WTC11 (cell line): Measurements from ENCODE around the gene EEF1AKMT1. TPM values are rescaled to one million over a fixed set of nuclear protein-coding genes. Genes with fewer than 3 reads are reported as not detected.

Source experiments
- ATAC-seq: fragments of 200-7000 bp; cut with Tn5 transposase; 2 replicates; pipeline ENCODE4 v1.10.0; 2021; ENCODE audit warnings: mild to moderate bottlenecking, moderate library complexity
- CTCF ChIA-PET: fragments of 300-600 bp; sonication (Branson Sonifier 250); formaldehyde crosslinking; loops from one replicate; lab custom pipeline; 2021; ENCODE audit warnings: antibody characterized with exemption; lab: Charles Lee
- POLR2A ChIA-PET: fragments of 350-600 bp; sonication (Branson Sonifier 250); formaldehyde crosslinking; loops from one replicate; lab custom pipeline; 2021; ENCODE audit warnings: antibody characterized with exemption; lab: Charles Lee
- DNase-seq: peaks from one replicate; pipeline ENCODE4 v3.0.0; 2021; ENCODE audit warnings: low spot score
- H3K27ac Mint-ChIP-seq: 2 replicates; pipeline ENCODE4 v1.8.0; 2021; ENCODE audit warnings: mixed read lengths
- H3K27me3 Mint-ChIP-seq: 2 replicates; pipeline ENCODE4 v1.8.0; 2021; ENCODE audit warnings: low read depth, mild to moderate bottlenecking, moderate library complexity, mixed read lengths
- H3K36me3 Mint-ChIP-seq: 2 replicates; pipeline ENCODE4 v1.8.0; 2021; ENCODE audit warnings: mixed read lengths
- H3K4me1 Mint-ChIP-seq: 2 replicates; pipeline ENCODE4 v1.8.0; 2022; ENCODE audit warnings: mixed read lengths
- H3K4me3 Mint-ChIP-seq: 2 replicates; pipeline ENCODE4 v1.8.0; 2021; ENCODE audit warnings: mild to moderate bottlenecking, moderate library complexity, mixed read lengths
- H3K9me3 Mint-ChIP-seq: 2 replicates; pipeline ENCODE4 v1.8.0; 2021; ENCODE audit warnings: mixed read lengths
- AR ChIP-seq: fragments of 250-450 bp; sonication (Bioruptor Pico); IDR thresholded peaks from 2 replicates; pipeline ENCODE4 v1.9.0; 2021; ENCODE audit warnings: mild to moderate bottlenecking
- ATF1 ChIP-seq: sonication (generic); formaldehyde crosslinking; IDR thresholded peaks from 2 replicates; pipeline ENCODE4 v1.8.1; 2023; ENCODE audit warnings: mild to moderate bottlenecking, moderate library complexity, missing genetic modification reagents
- E2F1 ChIP-seq: sonication (generic); formaldehyde crosslinking; IDR thresholded peaks from 2 replicates; pipeline ENCODE4 v1.8.0; 2022; ENCODE audit warnings: mild to moderate bottlenecking, missing genetic modification reagents
- E2F5 ChIP-seq: sonication (generic); formaldehyde crosslinking; IDR thresholded peaks from 2 replicates; pipeline ENCODE4 v1.8.1; 2022; ENCODE audit warnings: mild to moderate bottlenecking, moderate library complexity, missing genetic modification reagents
- EMX1 ChIP-seq: fragments of 250-450 bp; sonication (Bioruptor Pico); IDR thresholded peaks from 2 replicates; pipeline ENCODE4 v1.8.0; 2021; ENCODE audit warnings: mild to moderate bottlenecking
- FOXP4 ChIP-seq: sonication (generic); formaldehyde crosslinking; IDR thresholded peaks from 2 replicates; pipeline ENCODE4 v1.8.0; 2022; ENCODE audit warnings: mild to moderate bottlenecking, missing genetic modification reagents
- NFATC4 ChIP-seq: fragments of 250-450 bp; sonication (Bioruptor Pico); IDR thresholded peaks from 2 replicates; pipeline ENCODE4 v1.9.0; 2021; ENCODE audit warnings: mild to moderate bottlenecking
- NR2C2 ChIP-seq: sonication (generic); formaldehyde crosslinking; IDR thresholded peaks from 2 replicates; pipeline ENCODE4 v1.8.0; 2022; ENCODE audit warnings: mild to moderate bottlenecking, missing genetic modification reagents
- PRDM15 ChIP-seq: sonication (generic); formaldehyde crosslinking; IDR thresholded peaks from 2 replicates; pipeline ENCODE4 v1.8.0; 2022; ENCODE audit warnings: missing genetic modification reagents
- ZBTB21 ChIP-seq: sonication (generic); formaldehyde crosslinking; IDR thresholded peaks from 2 replicates; pipeline ENCODE4 v1.8.1; 2023; ENCODE audit warnings: mild to moderate bottlenecking, missing genetic modification reagents, borderline replicate concordance
- ZNF219 ChIP-seq: sonication (generic); formaldehyde crosslinking; IDR thresholded peaks from 2 replicates; pipeline ENCODE4 v1.8.0; 2023; ENCODE audit warnings: missing genetic modification reagents, mild to moderate bottlenecking, borderline replicate concordance
- ZNF396 ChIP-seq: fragments of 250-450 bp; sonication (Bioruptor Pico); IDR thresholded peaks from 2 replicates; pipeline ENCODE4 v1.8.0; 2021; ENCODE audit warnings: mild to moderate bottlenecking, moderate library complexity, borderline replicate concordance
- ZNF423 ChIP-seq: fragments of 250-450 bp; sonication (Bioruptor Pico); IDR thresholded peaks from 2 replicates; pipeline ENCODE4 v2.1.2; 2022; ENCODE audit warnings: mild to moderate bottlenecking, moderate library complexity
- ZNF512 ChIP-seq: sonication (generic); formaldehyde crosslinking; IDR thresholded peaks from 2 replicates; pipeline ENCODE4 v1.8.1; 2022; ENCODE audit warnings: missing genetic modification reagents, borderline replicate concordance
- total RNA-seq: library from RNA; stranded (reverse); gene quantifications from 3 replicates; pipeline ENCODE4 v1.2.3, GENCODE V29; 2021

EEF1AKMT1 gene
- total RNA-seq, 1 experiment from 2014 or later, result 2.6 TPM

- TF ChIP-seq PRDM15 (CRISPR knock-in tag) (no peak), E2F5 (CRISPR knock-in tag) (no peak), NR2C2 (CRISPR knock-in tag) (no peak)
- TF ChIP-seq, all 79 proteins: peak for 0
Observed at GRCh38 chr13:20714161-20714560, 59.6 kb downstream of the EEF1AKMT1 start (continued).

- Mint-ChIP-seq H3K4me3 (peak overlapping the region; percentile 65; the same call in 1 of the 2 replicates), H3K27ac (no peak overlapping the region), H3K4me1 (peaks cover 31% of the 10 kb centered on the region), H3K36me3 (no peaks in the 10 kb centered on the region), H3K9me3 (no peaks in the 10 kb centered on the region), H3K27me3 (peaks cover 16% of the 10 kb centered on the region)
- POLR2A ChIA-PET, result no interaction called here
- DNase-seq, result no peak
- ATAC-seq, result no peak
- TF ChIP-seq ZNF219 (CRISPR knock-in tag) (no peak), ZNF423 (CRISPR knock-in tag) (no peak), AR (CRISPR knock-in tag) (no peak), NFATC4 (CRISPR knock-in tag) (no peak), ZNF396 (CRISPR knock-in tag) (no peak), E2F1 (CRISPR knock-in tag) (no peak), EMX1 (CRISPR knock-in tag) (no peak), ATF1 (CRISPR knock-in tag) (no peak)
- CTCF ChIA-PET, result interaction anchor here (0.6 to 2.7 kb wide), 4 partner anchors 8 to 115 kb away, joined by 4 to 16 read pairs (median 8); partner anchors contain the start of gene IL17D
Observed at GRCh38 chr13:20713751-20714150, 60.0 kb downstream of the EEF1AKMT1 start.

GRCh38 chr13:20713014-20713376 lies 60.8 kb downstream of the EEF1AKMT1 start:
- H3K4me3 Mint-ChIP-seq, result peak overlapping the region; percentile 65
- H3K4me1 Mint-ChIP-seq, result peaks cover 31% of the 10 kb centered on the region
- H3K27ac Mint-ChIP-seq, result no peak overlapping the region
- H3K27me3 Mint-ChIP-seq, result peaks cover 16% of the 10 kb centered on the region
- ChIA-PET CTCF (no interaction called here), POLR2A (no interaction called here)
- no peak for TF ChIP-seq NR2C2 (CRISPR knock-in tag)
- TF ChIP-seq FOXP4 (CRISPR knock-in tag), result no peak
- peak; percentile 39; the same call in 1 of the 2 replicates for TF ChIP-seq ZNF512 (CRISPR knock-in tag)
- TF ChIP-seq ZBTB21 (CRISPR knock-in tag), result no peak
- peak; percentile 25 for ATAC-seq
- H3K9me3 Mint-ChIP-seq, result no peaks in the 10 kb centered on the region
- no peaks in the 10 kb centered on the region for H3K36me3 Mint-ChIP-seq
- no peak for DNase-seq
